A204.1 (cell line): Measurements from ENCODE around the gene PAGE4.

Experiments used
- FAIRE-seq: peaks from 2 replicates; lab custom pipeline; 2012; peaks lifted over from hg19 to GRCh38; lab: Jason Lieb, UNC

Gene PAGE4, protein sequence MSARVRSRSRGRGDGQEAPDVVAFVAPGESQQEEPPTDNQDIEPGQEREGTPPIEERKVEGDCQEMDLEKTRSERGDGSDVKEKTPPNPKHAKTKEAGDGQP

DNA sequence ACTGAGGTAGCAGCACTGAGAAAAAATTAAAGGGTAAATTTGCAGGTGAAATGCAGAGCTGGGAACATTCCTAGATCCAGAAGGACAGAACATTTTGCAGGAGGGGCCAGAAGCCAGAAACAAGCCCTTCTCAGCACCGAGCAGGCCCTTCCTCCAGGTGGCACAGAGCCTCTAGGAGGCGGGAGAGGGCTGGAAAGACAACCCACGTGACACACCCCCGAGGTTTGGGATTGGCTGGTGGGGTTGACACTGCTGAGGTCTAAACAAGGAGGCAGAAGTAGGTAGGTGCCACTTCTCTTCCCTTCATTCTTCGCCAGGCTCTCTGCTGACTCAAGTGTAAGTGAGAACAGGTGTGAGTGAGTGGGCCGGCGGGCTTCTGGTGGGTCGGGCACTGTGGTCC, at the start of gene PAGE4:
Gene PAGE4, plus strand, starts transcription at position 288 of the 400 bp plus-strand sequence. CDS start 1,126 bp downstream, outside the sequence.
- FAIRE-seq = no peak

DNA sequence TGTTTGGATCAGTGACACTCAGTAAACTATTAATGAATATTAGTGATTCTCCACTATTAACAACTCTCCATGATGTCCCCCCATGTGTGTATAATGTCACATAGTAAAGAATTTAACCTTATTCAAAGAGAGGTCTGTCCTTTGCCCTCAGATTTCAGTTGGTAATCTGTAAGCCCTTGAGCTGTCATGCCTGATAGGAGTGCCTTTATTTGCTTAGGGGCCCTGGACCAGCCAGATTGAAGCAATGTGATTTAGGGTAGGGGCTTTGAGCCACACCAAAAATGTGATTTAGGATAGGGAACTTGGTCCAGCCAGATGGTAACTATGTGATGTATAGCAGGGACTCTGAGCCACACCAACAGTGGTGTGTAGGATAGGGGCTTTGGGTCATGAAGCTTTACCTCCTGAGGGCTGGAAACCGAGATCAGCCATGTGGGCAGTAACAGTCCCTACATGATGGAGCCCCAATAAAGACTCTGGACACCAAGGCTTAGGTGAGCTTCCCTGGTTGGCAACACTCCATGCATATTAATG, 44.3 kb upstream of the PAGE4 start:
- no peak for FAIRE-seq

DNA sequence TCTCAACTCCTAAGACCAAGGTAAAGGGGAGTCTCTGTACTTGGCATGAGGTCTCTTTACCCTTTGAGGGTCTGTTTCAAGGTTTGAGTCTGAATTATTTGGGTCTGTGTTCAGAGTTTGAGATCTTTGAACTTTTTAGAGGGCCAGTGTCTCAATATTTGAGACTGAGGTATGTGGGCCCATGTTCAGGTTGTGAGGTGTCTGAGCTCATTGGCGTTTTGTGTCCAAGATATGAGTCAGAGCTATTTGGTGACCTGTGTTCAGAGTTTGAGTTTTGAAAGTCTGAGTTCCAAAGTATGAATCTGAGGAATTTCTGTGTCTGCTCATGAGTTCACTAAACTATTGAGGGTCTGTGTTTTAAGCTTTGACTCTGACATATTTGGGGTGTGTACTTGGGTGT, 36.7 kb upstream of the PAGE4 start:
- FAIRE-seq = no peak

DNA sequence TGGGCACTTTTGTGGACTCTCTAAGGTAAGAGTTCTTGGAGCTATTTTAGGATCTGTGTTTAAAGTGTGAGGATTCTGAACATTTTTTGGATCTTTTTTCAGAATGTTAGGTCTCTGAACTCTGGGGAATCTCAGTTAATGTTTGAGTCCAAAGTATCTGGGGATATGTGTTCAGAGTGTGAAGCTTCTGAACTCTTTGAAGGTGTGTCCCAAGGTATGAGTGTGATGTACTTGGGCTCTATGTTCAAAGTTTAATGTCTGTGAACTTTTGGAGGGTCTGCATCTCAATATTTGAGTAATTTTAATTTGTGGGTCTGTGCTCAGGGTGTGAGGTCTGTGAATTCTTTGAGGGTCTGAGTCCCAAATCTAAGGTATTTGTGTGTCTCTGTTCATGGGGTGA, 35.4 kb upstream of the PAGE4 start:
- no peak for FAIRE-seq

DNA sequence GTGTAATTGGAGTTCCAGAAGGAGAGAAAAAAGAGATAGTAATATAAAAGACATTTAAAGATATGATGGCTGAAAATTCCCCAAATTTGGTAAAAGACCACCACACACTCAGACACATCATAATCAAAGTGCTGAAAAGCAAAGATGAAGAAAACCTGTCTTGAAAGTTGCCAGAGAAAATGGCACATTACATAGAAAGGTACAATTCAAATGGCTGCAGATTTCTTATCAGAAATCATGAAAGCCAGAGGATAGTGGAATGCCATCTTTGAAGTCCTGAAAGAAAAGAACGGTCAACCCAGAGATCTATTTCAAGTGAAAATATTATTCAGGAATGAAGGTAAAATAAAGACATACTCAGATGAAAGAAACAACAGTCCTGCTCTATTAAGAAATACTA, 29.3 kb upstream of the PAGE4 start:
- no peak for FAIRE-seq

DNA sequence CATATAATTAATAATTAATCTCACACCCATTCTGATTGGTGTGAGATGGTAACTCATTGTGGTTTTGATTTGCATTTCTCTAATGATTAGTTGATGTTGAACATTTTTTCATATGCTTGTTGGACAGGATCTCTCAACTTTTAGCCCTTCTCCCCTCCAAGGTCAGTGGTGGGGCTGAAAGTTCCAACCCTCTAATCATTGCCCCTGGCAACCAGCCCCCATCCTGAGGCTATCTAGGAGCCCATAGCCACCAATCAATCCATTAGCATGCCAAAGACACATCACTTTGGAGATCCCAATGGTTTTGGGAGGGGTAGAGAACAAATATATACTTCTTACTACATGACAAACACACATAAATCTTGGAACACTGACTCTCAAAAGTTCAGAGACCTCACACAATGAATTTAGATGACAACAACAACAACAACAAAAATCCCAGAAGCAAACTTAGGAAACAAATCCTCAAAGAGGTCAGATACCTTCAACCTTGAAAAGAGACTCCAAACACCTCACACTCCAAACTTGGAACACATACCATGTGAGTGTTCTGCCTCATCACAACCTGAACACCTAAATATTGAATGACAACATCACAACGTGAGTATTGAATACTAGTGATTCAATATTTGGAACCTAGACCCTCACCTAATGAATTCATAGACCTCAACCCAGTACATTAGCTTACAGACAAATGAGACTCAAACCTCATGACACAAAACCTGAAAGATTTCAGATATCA, 19.0 kb upstream of the PAGE4 start:
- FAIRE-seq = no peak

DNA sequence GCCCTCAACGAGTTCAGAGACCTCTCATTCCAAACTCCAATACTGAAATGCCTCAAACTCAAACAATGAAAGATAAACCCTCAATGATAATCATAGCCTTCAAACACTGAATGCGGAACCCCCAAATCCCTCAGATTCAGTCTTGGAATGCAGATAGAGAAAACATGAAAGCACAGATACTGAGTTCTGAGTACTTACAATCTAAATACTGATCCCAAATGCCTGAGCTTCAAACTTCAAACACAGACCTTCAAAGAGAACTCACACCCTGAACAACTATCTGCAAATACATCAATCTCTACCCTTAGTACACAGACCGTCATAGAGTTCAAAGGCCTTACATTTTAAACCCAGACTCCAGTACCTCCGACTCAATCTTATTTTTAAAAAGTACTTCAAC, 16.9 kb upstream of the PAGE4 start:
- no peak for FAIRE-seq

DNA sequence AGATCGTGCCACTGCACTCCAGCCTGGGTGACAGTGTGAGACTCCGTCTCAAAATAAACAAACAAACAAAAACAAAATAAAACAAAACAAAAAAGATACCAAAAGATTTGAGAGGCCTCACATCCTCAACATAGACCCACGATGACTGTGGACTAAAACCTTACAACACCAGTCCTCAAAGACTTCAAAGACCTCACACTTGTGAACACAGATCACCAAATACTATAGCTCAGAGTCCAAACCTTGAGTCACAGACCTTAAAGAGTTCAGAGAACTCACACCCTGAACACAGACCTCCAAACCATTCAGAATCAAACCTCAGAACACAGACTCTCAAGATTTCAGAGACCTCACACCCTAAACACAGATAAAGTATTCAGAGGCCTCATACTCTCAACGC, 12.7 kb upstream of the PAGE4 start:
- FAIRE-seq = no peak

DNA sequence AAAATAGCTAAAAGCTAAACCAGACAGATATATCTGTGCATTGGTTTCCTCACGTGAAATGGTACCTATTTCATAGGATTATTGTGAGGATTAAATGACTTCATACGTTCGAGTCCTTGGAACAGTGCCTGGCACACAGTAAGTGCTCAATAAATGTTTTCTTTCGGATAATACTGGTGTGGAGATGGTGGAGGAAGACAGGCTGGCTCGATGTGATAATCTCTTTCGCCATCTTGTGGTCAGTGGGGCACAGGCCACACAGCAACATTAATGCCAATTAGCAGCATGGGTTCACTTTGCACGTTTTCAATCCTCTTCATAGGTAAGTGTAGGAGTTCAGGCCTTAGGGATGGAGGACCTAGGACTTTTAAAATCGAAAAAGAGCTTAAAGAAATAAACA, 9.3 kb downstream of the PAGE4 start:
- no peak for FAIRE-seq

DNA sequence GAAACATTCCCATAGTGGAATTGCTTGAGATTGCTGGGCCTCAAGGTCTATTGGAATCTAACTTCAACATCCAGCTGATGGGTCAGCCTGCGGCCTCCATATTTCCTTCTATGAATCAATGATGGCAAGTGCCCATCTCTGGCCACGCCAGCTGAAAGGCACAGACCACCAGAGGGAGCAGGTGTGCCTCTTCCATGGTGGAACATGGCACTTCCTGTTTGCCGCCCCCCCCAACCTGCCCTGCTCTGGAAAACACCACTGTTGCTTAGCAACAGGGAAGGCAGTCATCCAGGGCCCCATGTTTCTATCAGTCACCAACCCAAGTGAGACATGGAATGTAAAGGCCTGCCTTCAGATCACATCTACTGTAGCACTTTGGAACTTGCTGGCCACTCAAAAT, 11.6 kb downstream of the PAGE4 start:
- no peak for FAIRE-seq

DNA sequence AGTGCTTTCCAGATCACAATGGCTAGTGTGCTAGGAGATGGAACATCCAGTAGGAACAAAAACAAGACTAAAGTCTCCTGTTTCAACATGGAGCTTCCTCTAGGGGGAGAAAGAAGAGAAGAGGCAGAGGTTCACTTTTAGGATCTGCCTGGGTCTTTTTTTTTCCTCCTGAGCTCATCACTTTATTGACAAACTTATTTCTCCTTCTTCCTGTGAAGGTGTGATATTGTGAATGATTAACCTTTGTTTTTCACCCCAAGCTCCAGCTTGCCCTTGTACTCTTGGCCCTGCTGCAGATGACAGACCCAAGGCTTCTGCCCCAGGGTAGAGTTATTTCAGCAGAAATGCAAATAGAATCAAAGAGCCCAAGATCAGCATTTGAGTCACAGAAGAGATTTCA, 13.5 kb downstream of the PAGE4 start:
- no peak for FAIRE-seq

DNA sequence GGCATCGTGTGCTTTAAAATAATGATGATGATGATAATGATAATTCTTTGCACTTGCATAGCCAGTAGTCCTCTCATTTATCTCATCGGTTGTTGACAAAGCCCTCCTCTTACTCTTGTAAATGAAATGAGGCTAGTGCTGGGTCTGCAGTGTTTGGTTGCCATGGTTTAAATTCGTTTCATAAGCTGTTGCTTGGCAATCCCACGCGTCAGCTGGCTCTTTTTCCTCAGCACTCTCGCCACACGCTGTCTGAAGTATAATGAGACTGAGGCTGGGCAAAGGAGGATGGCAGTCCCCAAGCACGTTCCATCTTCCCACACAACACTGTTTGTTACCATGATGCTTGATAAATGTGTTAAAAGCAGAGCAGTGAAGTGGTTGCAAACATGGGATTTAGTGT, 15.5 kb downstream of the PAGE4 start:
- FAIRE-seq = no peak

DNA sequence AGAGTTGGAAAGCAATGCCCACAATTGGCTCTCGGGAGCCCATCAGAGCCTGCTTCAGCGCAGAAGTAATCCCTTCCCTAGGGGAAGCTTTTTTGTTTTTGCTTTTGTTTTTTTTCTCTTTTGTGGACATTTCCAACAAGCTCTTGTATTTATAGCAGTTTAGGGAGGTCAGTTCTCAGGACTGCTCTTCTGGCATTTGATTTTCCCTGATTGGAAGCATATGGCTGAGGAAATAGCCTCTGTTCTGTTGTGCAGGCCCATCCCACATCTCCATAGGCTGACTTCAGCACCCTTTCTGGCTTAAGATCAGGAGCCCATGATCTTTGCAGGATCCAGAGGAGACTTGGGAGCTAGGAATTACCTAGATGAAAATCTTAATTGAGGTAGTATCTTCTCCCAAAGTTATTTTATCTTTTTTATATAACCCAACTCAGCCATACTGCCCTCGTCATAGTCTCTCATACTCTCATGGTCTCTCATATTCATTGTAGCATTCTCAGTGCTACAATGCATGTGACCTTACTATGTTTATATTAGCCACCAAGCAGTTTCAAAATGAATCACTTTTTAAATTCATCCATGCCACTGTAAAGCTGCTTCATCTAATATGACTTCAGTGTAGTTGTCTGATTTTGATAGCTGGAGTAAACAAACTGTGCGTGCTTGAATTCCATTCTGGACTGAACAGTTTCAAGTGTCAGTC, 16.7 kb downstream of the PAGE4 start:
- FAIRE-seq = no peak

DNA sequence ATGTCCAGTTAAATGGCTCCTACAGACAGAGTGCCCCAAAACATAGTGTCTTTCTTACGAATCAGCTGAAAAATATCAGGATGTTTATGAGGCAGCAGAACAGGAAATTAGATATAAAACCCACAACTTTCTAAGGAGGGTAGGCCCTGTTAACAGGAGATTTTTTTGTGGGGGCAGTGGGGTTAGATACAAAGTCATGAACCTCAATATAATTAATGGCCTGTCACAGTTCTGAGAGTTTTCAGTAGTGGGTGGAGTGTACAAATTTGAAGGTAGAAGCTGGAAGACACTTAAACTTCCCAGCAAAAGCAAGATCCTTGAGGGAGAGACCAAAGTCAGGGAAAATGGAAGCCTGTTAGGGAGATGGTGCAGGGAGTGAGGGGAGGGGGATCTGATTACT, 17.4 kb downstream of the PAGE4 start:
- FAIRE-seq = no peak

DNA sequence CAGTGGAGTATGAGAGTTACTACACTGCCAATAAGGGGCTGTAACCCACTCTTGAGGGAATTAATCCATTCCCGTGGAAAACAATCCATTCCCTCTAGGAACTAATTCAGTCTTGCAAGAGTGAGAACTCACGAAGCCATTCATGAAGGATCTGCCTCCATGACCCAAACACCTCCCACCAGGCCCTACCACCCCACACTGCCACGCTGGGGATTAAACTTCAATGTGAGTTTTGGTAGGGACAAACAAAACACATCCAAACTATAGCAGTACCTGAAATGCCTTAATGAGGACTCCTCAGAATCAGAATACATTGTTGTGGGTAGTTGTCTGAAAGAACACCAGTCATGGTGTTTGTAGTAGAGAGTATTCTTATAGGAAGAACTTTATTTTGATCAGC, 19.2 kb downstream of the PAGE4 start:
- FAIRE-seq = no peak

DNA sequence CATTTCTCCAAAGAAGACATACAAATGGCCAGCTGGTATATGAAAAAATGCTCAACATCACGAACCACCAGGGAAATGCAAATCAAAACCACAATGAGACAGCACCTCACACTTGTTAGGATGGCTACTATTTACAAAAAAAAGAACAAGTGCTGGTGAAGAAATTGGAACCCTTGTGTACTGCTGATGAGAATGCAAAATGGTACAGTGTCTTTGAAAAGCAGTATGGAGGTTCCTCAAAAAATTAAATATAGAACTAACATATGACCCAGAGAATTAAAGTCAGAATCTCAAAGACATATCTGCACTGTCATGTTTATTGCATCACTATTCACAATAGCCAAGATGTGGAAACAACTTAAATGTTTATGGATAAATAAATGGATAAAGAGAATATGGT, 20.9 kb downstream of the PAGE4 start:
- FAIRE-seq = no peak

DNA sequence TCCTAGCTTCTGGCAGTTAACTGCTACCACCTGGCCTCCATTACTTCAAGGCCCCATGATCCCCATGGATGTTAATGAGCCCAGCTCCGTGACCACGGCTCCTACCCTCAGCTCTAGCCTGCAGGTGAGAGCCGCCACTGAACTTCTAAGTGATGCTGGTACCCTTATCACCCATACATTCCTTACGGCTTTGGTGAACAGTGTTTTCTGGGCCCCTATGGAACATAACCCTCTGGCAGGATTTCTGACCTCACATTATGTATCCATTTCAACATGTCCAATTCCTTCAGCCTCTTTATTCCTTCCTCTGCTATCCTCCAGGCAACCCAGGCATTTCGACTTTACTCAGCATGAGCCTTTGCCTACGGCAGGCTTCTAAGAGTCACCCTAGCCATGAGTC, 24.6 kb downstream of the PAGE4 start:
- FAIRE-seq = no peak

DNA sequence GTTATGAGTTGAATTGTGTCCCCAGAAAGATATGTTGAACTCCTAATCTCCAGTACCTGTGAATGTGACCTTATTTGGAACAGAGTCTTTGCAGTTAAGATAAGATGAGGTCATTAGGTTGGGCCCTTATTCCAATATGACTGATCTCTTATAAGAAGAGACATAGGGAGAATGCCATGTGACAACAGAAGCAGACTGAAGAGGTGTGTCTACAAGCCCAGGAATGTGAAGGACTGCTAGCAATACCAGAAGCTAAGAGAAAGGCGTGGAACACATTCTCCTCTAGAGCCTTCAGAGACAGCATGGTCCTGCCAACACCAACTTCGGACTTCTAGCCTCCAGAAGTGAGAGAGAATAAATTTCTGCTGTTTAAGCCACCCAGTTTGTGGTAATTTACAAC, 27.7 kb downstream of the PAGE4 start:
- no peak for FAIRE-seq

DNA sequence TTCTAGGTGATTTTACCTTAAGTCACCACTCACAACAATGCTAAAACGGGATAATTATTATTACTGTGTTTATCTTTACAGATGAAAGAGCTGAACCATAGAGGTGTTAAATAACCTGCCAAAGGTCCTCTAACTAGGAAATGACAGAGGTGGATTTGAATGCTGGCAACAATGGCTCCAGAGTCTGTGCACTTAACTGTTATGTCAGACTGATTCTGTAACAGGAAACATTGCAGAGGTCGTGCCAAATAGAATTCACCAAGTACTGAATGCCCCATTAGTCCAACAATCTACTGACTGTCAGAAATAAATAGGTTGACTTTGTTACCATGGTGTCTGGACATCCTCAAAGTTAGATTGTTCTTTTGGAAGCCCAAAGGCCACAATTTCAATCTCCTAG, 29.2 kb downstream of the PAGE4 start:
- FAIRE-seq = no peak

DNA sequence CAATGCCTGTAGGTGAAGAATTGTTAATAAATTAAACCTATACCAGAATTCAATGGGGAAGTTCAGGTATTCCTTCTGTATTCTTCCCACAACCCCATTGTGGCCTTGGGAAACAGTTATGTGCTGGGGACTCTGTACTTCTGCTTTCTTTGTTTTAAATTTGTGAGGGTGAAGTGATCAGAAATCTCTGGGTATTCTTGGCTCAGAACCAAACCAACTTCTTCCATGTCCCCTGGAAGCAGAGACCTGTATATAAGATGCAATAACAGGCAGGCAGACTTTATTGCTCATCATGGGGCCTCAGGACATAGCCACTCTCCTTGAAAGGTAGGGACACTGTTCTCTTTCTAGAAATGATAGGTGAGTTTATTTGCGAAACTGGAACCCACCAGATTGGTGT, 30.4 kb downstream of the PAGE4 start:
- no peak for FAIRE-seq

DNA sequence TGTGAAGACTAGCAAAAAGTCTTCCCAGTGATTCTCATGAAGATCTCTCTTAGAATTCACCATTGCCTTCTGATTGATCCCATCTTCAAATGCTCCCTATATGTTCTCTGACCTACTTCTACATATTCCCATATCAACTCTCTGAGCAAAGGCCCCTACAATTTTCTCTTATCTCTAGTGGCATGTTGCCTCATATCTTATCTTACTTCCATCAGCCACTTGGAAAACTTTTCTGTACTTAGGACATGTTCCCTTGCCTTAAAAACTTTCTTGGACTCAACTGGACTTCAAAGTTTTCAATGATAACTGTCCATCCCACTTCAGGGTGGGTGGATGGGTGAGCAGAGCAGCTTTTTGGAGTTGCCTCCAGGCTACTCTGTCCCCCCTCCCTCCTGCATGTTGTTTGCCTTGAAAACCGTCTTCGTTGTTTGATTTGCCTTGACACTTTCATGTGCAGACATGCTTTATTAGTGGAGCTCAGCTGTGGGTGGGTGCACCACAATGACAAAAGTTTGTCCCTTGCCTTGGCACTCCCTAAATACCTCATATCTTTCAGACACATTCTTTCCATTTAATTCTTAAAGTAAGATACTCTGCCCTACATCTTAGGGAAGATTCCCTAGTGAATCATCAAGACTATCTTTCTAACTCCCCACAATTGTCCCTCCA, 31.9 kb downstream of the PAGE4 start:
- no peak for FAIRE-seq

DNA sequence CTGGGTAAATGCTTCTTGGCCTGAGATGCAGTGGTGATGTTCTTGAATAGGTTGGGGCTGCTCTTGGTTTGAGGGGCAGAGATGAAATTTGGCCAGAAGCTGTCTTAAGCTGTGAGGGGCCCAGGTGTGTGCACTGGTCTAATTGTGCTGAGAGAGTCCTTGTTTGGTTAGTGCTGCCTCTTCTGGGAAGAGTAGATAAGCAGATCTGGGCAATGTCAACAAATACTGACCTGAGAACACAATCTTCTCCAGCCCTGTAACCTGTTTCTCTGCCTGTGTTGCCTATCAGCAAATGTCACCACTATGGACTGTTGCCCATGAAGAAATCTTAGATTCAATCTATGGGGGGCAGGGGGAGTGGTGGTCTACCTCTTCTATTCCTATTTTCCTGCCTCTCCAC, 33.0 kb downstream of the PAGE4 start:
- FAIRE-seq = no peak

DNA sequence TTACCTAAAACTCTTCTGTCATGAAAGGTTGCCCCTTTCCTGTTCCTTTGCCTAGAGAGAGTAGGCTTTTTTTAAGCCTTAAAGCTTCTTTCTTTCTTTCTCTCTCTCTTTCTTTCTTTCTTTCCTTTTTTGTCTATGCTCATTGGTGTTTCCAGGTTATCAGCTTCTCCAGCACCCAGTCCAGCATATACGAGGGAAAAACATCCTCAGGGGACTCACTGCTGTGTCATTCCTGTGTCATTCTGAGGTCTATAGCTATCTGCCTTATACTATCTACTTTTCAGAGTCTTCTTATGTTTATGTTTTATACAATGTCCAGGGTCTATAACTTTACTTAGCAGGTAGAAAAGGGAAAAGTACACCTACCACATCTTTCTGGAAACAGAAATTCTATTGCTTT, 39.6 kb downstream of the PAGE4 start:
- no peak for FAIRE-seq
